Epidermal melanocyte (primary cell): ENCODE data around the gene CYB5B.
A peak's percentile ranks its signal among the peaks of the same experiment; 100 is the strongest.

ENCODE experiments used
- DNase-seq: peaks from one replicate; pipeline ENCODE4 v3.0.0; 2011; ENCODE audit warnings: low spot score; ENCODE audit not compliant: insufficient read length

Gene CYB5B

GRCh38 chr16:69483611-69484010 lies 59.2 kb downstream of the CYB5B start:
- DNase-seq, result no peak

GRCh38 chr16:69485361-69485760 lies 60.9 kb downstream of the CYB5B start:
- DNase-seq, result no peak

GRCh38 chr16:69485816-69486215 lies 61.4 kb downstream of the CYB5B start:
- DNase-seq, result no peak

- no peak for DNase-seq
Observed at GRCh38 chr16:69486272-69486671, 61.9 kb downstream of the CYB5B start.

GRCh38 chr16:69486724-69487123 lies 62.3 kb downstream of the CYB5B start:
- no peak for DNase-seq

GRCh38 chr16:69490707-69491324 lies 66.4 kb downstream of the CYB5B start:
- DNase-seq, result no peak

- no peak for DNase-seq
Observed at GRCh38 chr16:69494991-69495392, 70.6 kb downstream of the CYB5B start.

- no peak for DNase-seq
Observed at GRCh38 chr16:69495821-69496220, 71.4 kb downstream of the CYB5B start.

GRCh38 chr16:69496376-69496775 lies 72.0 kb downstream of the CYB5B start:
- DNase-seq, result no peak

- DNase-seq, result no peak
Observed at GRCh38 chr16:69496896-69497295, 72.5 kb downstream of the CYB5B start.

GRCh38 chr16:69497876-69498596 lies 73.6 kb downstream of the CYB5B start:
- no peak for DNase-seq

- no peak for DNase-seq
Observed at GRCh38 chr16:69498926-69499325, 74.5 kb downstream of the CYB5B start.

- no peak for DNase-seq
Observed at GRCh38 chr16:69499541-69500230, 75.3 kb downstream of the CYB5B start.

- no peak for DNase-seq
Observed at GRCh38 chr16:69500496-69500895, 76.1 kb downstream of the CYB5B start.

- DNase-seq, result no peak
Observed at GRCh38 chr16:69501956-69502745, 77.7 kb downstream of the CYB5B start.

- no peak for DNase-seq
Observed at GRCh38 chr16:69503244-69503643, 78.8 kb downstream of the CYB5B start.

- DNase-seq, result no peak
Observed at GRCh38 chr16:69508033-69508755, 83.8 kb downstream of the CYB5B start.

GRCh38 chr16:69509125-69509524 lies 84.7 kb downstream of the CYB5B start:
- no peak for DNase-seq

- DNase-seq, result no peak
Observed at GRCh38 chr16:69511651-69512050, 87.2 kb downstream of the CYB5B start.

- DNase-seq, result peak; percentile 36
Observed at GRCh38 chr16:69513180-69513966, 89.0 kb downstream of the CYB5B start.
